ENCODE results near the gene LIPM. TPM values are rescaled to one million over a fixed set of nuclear protein-coding genes. Genes with fewer than 3 reads are reported as not detected.
"Not testable (repeated sequence)": the region's sequence is repeated elsewhere in the genome, so short reads cannot be mapped to it uniquely, and the experiment has no call there.

The LIPM gene
- polyA plus RNA-seq, 3 donors, result 0.04 TPM; not detected in 2

GRCh38 chr10:88833723-88834122 is 31.2 kb downstream of the LIPM start:
- 24 to 57% (median 38%) methylated on average over 2 of the region's 2 CpGs for WGBS, 3 donors

GRCh38 chr10:88835096-88835909 is 32.8 kb downstream of the LIPM start:
- WGBS, 3 donors, result 11 to 18% (median 15%) methylated on average over 10 of the region's 10 CpGs
- H3K27ac ChIP-seq (ENCODE audit: low read depth, low read length), result no peak overlapping the region

More at GRCh38 chr10:88833723-88834122, 31.2 kb downstream of the LIPM start:
- no peak overlapping the region for H3K27ac ChIP-seq (ENCODE audit: low read depth, low read length)

GRCh38 chr10:88835910-88836221 is 33.3 kb downstream of the LIPM start:
- H3K27ac ChIP-seq (ENCODE audit: low read depth, low read length), result no peak overlapping the region
- WGBS, 3 donors, result 15 to 26% (median 16%) methylated on average over 2 of the region's 2 CpGs

GRCh38 chr10:88837632-88838031 is 35.1 kb downstream of the LIPM start:
- H3K27ac ChIP-seq (ENCODE audit: low read depth, low read length), result not testable (repeated sequence)

GRCh38 chr10:88838766-88839350 is 36.3 kb downstream of the LIPM start:
- no peak overlapping the region for H3K27ac ChIP-seq (ENCODE audit: low read depth, low read length)
- WGBS, 3 donors, result 94 to 96% (median 95%) methylated on average over 5 of the region's 5 CpGs

GRCh38 chr10:88840104-88840503 is 37.6 kb downstream of the LIPM start:
- no peak overlapping the region for H3K27ac ChIP-seq (ENCODE audit: low read depth, low read length)
- 27 to 96% (median 89%) methylated on average over 3 of the region's 3 CpGs for WGBS, 3 donors

- 67 to 71% (median 69%) methylated on average over 5 of the region's 5 CpGs for WGBS, 3 donors
- H3K27ac ChIP-seq (ENCODE audit: low read depth, low read length), result no peak overlapping the region
These were observed 38.4 kb downstream of the LIPM start for GRCh38 chr10:88840881-88841280.

GRCh38 chr10:88841316-88842111 is 39.0 kb downstream of the LIPM start:
- 68 to 88% (median 76%) methylated on average over 6 of the region's 6 CpGs for WGBS, 3 donors
- H3K27ac ChIP-seq (ENCODE audit: low read depth, low read length), result no peak overlapping the region

GRCh38 chr10:88843171-88843570 is 40.6 kb downstream of the LIPM start:
- no peak overlapping the region for H3K27ac ChIP-seq (ENCODE audit: low read depth, low read length)
- WGBS, 3 donors, result 92 to 96% (median 95%) methylated on average over 4 of the region's 4 CpGs

GRCh38 chr10:88848499-88848898 is 46.0 kb downstream of the LIPM start:
- 0 to 30% (median 15%) methylated on average over 1 of the region's 1 CpG for WGBS, 3 donors

GRCh38 chr10:88849234-88849633 is 46.7 kb downstream of the LIPM start:
- 84 to 87% (median 86%) methylated on average over 1 of the region's 1 CpG for WGBS, 3 donors
- no peak overlapping the region for H3K27ac ChIP-seq (ENCODE audit: low read depth, low read length)

More at GRCh38 chr10:88848499-88848898, 46.0 kb downstream of the LIPM start:
- no peak overlapping the region for H3K27ac ChIP-seq (ENCODE audit: low read depth, low read length)

- WGBS, 3 donors, result 75 to 83% (median 81%) methylated on average over 1 of the region's 1 CpG
- H3K27ac ChIP-seq (ENCODE audit: low read depth, low read length), result no peak overlapping the region
These were observed 48.2 kb downstream of the LIPM start for GRCh38 chr10:88850712-88851111.

GRCh38 chr10:88851706-88852105 is 49.2 kb downstream of the LIPM start, which contains the start of gene ANKRD22:
Gene ANKRD22 (minus strand): TSS chr10:88851844. CDS start chr10:88851607, 237 bp downstream.
- whole genome bisulfite sequencing, 3 donors, result 29 to 42% (median 38%) methylated on average over 5 of the region's 5 CpGs
- no peak within 1 kb of the TSS for H3K27ac ChIP-seq (ENCODE audit: low read depth, low read length)

GRCh38 chr10:88852327-88852726 is 49.8 kb downstream of the LIPM start:
- no peak overlapping the region for H3K27ac ChIP-seq (ENCODE audit: low read depth, low read length)
- WGBS, 3 donors, result 41 to 82% (median 76%) methylated on average over 4 of the region's 4 CpGs

- no peak overlapping the region for H3K27ac ChIP-seq (ENCODE audit: low read depth, low read length)
- 45 to 75% (median 47%) methylated on average over 4 of the region's 4 CpGs for WGBS, 3 donors
These were observed 50.8 kb downstream of the LIPM start for GRCh38 chr10:88853155-88853881.

GRCh38 chr10:88854684-88855083 is 52.2 kb downstream of the LIPM start:
- no peak overlapping the region for H3K27ac ChIP-seq (ENCODE audit: low read depth, low read length)
- WGBS, 3 donors, result 30 to 69% (median 62%) methylated on average over 3 of the region's 3 CpGs

- H3K27ac ChIP-seq (ENCODE audit: low read depth, low read length), result no peak overlapping the region
These were observed 55.3 kb downstream of the LIPM start for GRCh38 chr10:88857831-88858230.

- WGBS, 3 donors, result 47 to 75% (median 60%) methylated on average over 2 of the region's 2 CpGs
- no peak overlapping the region for H3K27ac ChIP-seq (ENCODE audit: low read depth, low read length)
These were observed 56.0 kb downstream of the LIPM start for GRCh38 chr10:88858491-88858890.

GRCh38 chr10:88861036-88861435 is 58.5 kb downstream of the LIPM start:
- WGBS, 3 donors, result 31 to 89% (median 81%) methylated on average over 1 of the region's 1 CpG
- no peak overlapping the region for H3K27ac ChIP-seq (ENCODE audit: low read depth, low read length)

All from adipose tissue (tissue), 3 donors.